ENCODE measurements around the gene FYCO1. TPM values are rescaled to one million over a fixed set of nuclear protein-coding genes. Genes with fewer than 3 reads are reported as not detected.

Gene FYCO1
- total RNA-seq, 2 experiments from 2014 or later: 8.2 to 10.6 TPM

- no peaks in the 10 kb centered on the region for H3K27me3 Mint-ChIP-seq
- no peak overlapping the region for H3K4me3 Mint-ChIP-seq
- H3K36me3 Mint-ChIP-seq (ENCODE audit: low read depth): peaks cover 13% of the 10 kb centered on the region
- CTCF ChIA-PET: no interaction called here
- POLR2A ChIA-PET: interaction anchor here (0.7 kb wide), 1 partner anchor 14 kb away, joined by 4 read pairs; no protein-coding TSS in a partner anchor
- no peak overlapping the region for H3K27ac Mint-ChIP-seq
- H3K4me1 Mint-ChIP-seq: peaks cover 64% of the 10 kb centered on the region
- no peaks in the 10 kb centered on the region for H3K9me3 Mint-ChIP-seq (ENCODE audit: low read depth)
- ATAC-seq: no peak
- intact Hi-C loops (cut with DNase I, micrococcal nuclease): no loop called here
- no peak for DNase-seq
Observed at GRCh38 chr3:45990181-45990580, 5.4 kb downstream of the FYCO1 start.

DNA sequence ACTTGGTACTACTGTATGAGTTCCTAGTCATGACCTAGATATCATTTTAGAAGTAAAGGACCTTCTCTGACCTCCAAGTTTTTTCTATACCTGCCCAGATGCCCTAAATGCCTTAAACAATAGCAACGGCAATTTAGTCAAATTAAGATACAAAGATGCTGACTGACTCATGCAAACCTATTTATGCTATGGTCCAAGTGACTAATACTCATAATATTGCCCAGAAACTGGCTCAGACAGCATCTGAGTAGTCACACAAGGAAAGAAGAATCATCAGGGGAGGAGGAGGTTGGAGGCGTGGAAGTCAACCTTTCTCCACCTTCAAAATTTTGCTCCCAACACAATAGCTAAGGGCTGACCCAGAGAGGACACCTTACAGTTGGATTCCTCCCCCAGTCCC is 6.8 kb downstream of the FYCO1 start:
- ATAC-seq (peak; percentile 72), DNase-seq (no peak)
- H3K36me3 Mint-ChIP-seq (ENCODE audit: low read depth): peaks cover 22% of the 10 kb centered on the region
- H3K27ac Mint-ChIP-seq: no peak overlapping the region
- no peaks in the 10 kb centered on the region for H3K9me3 Mint-ChIP-seq (ENCODE audit: low read depth)
- POLR2A ChIA-PET: no interaction called here
- no peaks in the 10 kb centered on the region for H3K27me3 Mint-ChIP-seq
- CTCF ChIA-PET: interaction anchor here (1.3 kb wide), 1 partner anchor 24 kb away, joined by 3 read pairs; no protein-coding TSS in a partner anchor
- H3K4me1 Mint-ChIP-seq: peaks cover 56% of the 10 kb centered on the region
- no peak overlapping the region for H3K4me3 Mint-ChIP-seq
- intact Hi-C loops (cut with DNase I, micrococcal nuclease): no loop called here

DNA sequence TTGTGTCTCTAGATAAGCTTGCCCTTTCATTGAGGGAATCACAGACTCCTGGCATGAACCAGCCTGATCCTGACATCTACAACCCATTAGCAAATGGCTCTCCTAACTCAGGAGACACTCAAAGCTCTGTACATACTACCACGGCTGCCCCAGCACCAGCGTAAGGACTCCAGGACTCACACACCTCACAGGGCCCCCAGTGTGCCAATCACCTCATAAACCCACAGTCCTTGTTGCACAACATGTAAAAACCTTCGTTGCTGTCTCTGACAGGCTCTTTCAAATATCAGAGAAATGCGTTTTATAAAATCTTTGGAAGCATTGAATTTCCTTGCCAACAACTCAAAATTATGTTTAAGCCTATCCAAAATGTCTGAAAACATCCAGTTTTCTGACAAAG is 7.3 kb downstream of the FYCO1 start:
- ChIA-PET CTCF (interaction anchor here (1.3 kb wide), 1 partner anchor 23 kb away, joined by 3 read pairs; no protein-coding TSS in a partner anchor), POLR2A (no interaction called here)
- Mint-ChIP-seq H3K9me3 (ENCODE audit: low read depth) (no peaks in the 10 kb centered on the region), H3K4me1 (peaks cover 52% of the 10 kb centered on the region), H3K4me3 (no peak overlapping the region), H3K27me3 (no peaks in the 10 kb centered on the region), H3K36me3 (ENCODE audit: low read depth) (peaks cover 26% of the 10 kb centered on the region), H3K27ac (peak overlapping the region; percentile 27)
- DNase-seq: no peak
- intact Hi-C loops (cut with DNase I, micrococcal nuclease): no loop called here
- no peak for ATAC-seq

DNA sequence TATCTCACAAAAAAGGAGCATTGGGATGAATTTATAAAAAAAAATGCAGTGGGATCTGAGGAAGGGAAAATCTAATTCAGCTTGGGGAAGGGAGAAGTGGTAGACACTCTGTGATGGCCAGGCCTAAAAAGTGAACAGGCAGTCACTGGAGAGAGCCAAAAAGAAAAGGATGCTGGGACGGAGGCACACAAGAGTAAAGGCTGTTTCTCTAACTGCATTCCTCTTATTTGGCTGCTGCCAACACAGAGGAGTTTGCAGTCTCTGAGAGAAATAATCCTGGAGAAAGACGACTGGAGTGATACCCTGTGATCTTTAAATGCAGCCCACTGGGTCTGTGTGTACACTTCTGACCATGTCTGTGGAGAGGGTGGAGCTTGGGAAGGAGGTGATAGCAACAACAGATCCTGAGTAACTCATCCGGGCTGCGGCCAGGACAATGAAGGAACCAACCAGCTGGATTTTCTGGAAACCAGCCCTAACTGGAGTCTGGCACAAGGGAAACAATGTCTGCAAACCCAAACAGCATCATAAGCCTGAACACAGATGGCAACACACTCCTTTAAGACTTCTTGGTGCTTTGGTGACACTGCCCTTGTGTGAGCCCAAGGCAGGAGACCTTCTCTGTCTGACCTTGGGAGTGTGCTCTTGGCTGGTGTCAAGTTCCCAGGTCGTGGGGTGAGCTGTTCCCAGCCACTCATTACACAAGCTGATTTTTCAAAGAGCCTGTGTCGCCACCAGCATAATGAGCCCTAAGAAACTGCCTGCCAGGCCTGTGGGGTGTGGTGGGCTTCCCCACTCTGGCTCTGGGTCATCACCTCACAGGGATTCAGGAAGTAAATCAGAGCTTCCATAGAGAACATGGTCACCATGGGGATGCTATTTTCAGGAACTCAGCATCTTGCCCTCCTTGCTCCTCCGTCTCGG is 8.0 kb downstream of the FYCO1 start:
- H3K27me3 Mint-ChIP-seq: no peaks in the 10 kb centered on the region
- intact Hi-C loops (cut with DNase I, micrococcal nuclease): no loop called here
- H3K36me3 Mint-ChIP-seq (ENCODE audit: low read depth): peaks cover 29% of the 10 kb centered on the region
- peaks cover 44% of the 10 kb centered on the region for H3K4me1 Mint-ChIP-seq
- ChIA-PET CTCF (interaction anchor here (1.3 kb wide), 1 partner anchor 23 kb away, joined by 3 read pairs; no protein-coding TSS in a partner anchor), POLR2A (no interaction called here)
- DNase-seq: no peak
- peak overlapping the region; percentile 27 for H3K27ac Mint-ChIP-seq
- H3K4me3 Mint-ChIP-seq: no peak overlapping the region
- H3K9me3 Mint-ChIP-seq (ENCODE audit: low read depth): no peaks in the 10 kb centered on the region
- ATAC-seq: no peak

DNA sequence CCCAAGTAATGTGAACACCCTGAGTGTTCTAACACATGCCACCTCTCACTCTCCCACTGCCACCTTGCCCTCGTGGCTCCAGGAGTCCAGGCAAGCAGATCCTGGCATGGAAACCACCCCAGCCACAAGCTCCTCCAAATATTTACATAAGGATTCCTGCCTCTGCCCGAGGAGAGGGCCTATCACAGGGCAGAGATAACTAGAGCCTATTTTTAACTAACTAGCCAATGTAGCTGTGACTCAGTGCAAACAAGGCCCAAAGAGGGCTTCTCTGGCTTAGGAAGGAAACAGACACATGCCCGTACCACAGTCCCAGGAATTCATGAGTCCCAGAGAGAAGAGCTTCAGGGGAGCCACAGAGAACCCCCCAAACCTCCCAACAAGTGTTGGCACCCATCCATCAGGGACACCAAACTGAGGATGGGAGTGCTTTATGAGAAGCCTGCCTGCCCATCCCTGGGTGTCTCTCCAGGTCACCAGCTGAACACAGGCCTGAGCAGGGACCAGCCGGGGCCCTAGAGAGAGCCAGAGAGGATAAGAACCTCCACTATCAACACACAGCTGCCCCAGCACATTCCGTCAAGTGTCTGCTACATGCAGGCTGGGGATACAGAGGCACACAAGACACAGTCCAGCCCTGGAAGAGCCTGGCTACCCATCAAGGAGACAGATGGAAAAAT is 9.2 kb downstream of the FYCO1 start:
- CTCF ChIA-PET: no interaction called here
- Mint-ChIP-seq H3K27me3 (no peaks in the 10 kb centered on the region), H3K4me3 (no peak overlapping the region), H3K27ac (peak overlapping the region; percentile 22), H3K4me1 (peaks cover 38% of the 10 kb centered on the region), H3K36me3 (ENCODE audit: low read depth) (peaks cover 38% of the 10 kb centered on the region), H3K9me3 (ENCODE audit: low read depth) (no peaks in the 10 kb centered on the region)
- intact Hi-C loops (cut with DNase I, micrococcal nuclease): no loop called here
- POLR2A ChIA-PET: no interaction called here
- no peak for ATAC-seq
- no peak for DNase-seq

GRCh38 chr3:45985532-45986302 is 9.9 kb downstream of the FYCO1 start:
- Mint-ChIP-seq H3K4me1 (peaks cover 42% of the 10 kb centered on the region), H3K27me3 (no peaks in the 10 kb centered on the region)

DNA sequence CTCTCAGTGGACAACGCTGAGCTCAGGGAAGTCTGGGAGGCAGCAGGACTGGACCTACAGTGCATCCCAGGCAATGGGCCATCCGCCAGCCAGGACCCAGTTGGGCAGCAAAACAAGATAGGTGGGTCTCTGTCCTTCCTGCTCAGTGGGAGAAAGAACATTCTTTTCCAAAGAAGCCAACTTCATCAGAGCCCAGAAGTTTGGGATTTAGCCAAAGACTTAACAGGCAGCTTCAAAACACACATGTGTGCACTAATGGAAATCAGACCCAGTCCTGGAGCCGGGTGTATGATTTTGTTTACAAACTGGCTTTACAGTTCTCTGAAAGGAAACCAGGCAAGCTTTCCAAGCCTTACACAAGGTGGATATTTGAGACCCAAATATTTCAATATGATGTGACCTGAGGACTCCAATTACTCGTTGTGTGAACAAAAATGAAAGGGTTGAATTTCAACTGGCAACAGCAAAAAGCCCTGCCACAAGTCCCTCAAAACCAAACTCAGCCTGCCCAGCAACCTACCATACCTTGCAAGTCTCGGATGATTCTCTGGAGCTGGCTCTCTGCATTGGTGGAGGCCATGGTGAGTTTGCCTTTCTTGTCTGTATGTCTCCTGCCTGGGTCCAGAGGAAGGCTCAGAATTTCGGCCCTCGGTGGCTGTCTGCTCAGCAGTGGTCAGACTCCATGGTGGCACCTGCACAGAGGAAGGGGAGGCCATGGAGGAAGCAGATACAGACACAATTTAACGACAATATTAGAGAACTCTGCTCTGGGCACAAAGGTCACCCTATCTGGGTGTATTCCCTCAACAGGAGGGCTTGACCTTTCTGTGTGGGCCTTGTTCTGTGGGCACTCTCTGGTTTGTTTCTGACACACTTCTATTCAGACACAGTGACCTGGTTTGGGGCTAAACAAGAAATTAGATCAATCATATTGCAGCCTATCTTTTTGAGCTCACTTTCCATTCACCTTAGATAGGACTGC is 11.0 kb downstream of the FYCO1 start:
- DNase-seq (no peak), ATAC-seq (no peak)
- Mint-ChIP-seq H3K27ac (no peak overlapping the region), H3K27me3 (no peaks in the 10 kb centered on the region), H3K4me3 (no peak overlapping the region), H3K36me3 (ENCODE audit: low read depth) (peaks cover 48% of the 10 kb centered on the region), H3K9me3 (ENCODE audit: low read depth) (no peaks in the 10 kb centered on the region), H3K4me1 (peaks cover 45% of the 10 kb centered on the region)
- POLR2A ChIA-PET: no interaction called here
- CTCF ChIA-PET: interaction anchor here (1.1 kb wide), 1 partner anchor 114 kb away, joined by 5 read pairs; no protein-coding TSS in a partner anchor
- intact Hi-C loops (cut with DNase I, micrococcal nuclease): no loop called here

More at GRCh38 chr3:45985532-45986302, 9.9 kb downstream of the FYCO1 start:
- intact Hi-C loops (cut with DNase I, micrococcal nuclease): no loop called here
- no peak for DNase-seq
- H3K4me3 Mint-ChIP-seq: no peak overlapping the region
- ChIA-PET POLR2A (no interaction called here), CTCF (no interaction called here)
- H3K27ac Mint-ChIP-seq: no peak overlapping the region
- ATAC-seq: no peak
- H3K36me3 Mint-ChIP-seq (ENCODE audit: low read depth): peaks cover 44% of the 10 kb centered on the region
- no peaks in the 10 kb centered on the region for H3K9me3 Mint-ChIP-seq (ENCODE audit: low read depth)

- intact Hi-C loops (cut with DNase I, micrococcal nuclease): no loop called here
- ChIA-PET POLR2A (no interaction called here), CTCF (interaction anchor here (0.6 to 1.1 kb wide), 3 partner anchors 40 to 1593 kb away, joined by 3 to 5 read pairs (median 3); partner anchors contain the start of gene CXCR6)
- Mint-ChIP-seq H3K27ac (no peak overlapping the region), H3K4me3 (no peak overlapping the region), H3K36me3 (ENCODE audit: low read depth) (peaks cover 56% of the 10 kb centered on the region), H3K9me3 (ENCODE audit: low read depth) (no peaks in the 10 kb centered on the region), H3K27me3 (no peaks in the 10 kb centered on the region), H3K4me1 (peaks cover 45% of the 10 kb centered on the region)
- DNase-seq: no peak
- ATAC-seq: no peak
Observed at GRCh38 chr3:45983770-45984169, 11.9 kb downstream of the FYCO1 start.

DNA sequence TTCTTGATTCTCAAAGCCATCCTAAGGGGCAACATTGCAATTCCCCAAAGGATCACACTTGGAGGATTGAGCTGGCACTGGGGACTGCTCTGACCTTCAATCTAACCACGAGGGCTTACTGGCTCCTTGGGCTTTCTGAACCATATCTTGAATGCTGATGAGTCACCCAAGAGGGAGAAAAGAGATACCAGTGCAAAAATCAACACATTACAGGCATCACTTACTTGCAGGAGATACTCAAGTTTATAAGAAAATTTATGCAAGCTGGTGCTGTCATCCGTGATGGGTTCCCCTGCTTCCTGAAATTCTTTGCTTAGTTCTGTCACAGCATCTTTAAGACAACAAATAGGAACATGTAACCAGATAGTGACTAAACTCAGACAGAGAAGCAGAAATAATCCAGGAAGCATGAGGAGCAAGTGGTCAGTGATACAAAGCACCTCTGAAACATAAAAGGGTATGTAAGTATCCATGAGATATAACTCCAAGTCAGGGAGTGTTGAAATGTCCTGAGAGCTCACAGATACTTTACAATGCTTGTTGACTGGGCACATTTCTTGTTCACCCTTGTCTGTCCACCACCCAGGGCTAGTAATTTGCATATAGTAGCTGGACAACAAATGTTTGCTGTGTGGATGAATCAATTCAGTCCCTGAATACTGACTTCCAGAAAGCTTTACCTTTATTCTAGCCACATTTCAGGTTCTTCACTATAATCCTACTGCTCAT is 14.1 kb downstream of the FYCO1 start:
- Mint-ChIP-seq H3K9me3 (ENCODE audit: low read depth) (peaks cover 2% of the 10 kb centered on the region), H3K4me3 (no peak overlapping the region), H3K4me1 (peaks cover 52% of the 10 kb centered on the region), H3K27ac (peak overlapping the region; percentile 58), H3K27me3 (peaks cover 2% of the 10 kb centered on the region), H3K36me3 (ENCODE audit: low read depth) (peaks cover 70% of the 10 kb centered on the region)
- intact Hi-C loops (cut with DNase I, micrococcal nuclease): loop anchor here in 1 of 2 experiments (2.0 kb wide), 1 partner anchor 13 kb away; the partner anchor contains the start of gene FYCO1
- ChIA-PET CTCF (interaction anchor here (0.7 to 1.9 kb wide), 8 partner anchors 12 to 330 kb away, joined by 3 to 13 read pairs (median 4); partner anchors contain the start of gene FYCO1), POLR2A (interaction anchor here (1.3 to 2.2 kb wide), 3 partner anchors 13 to 388 kb away, joined by 4 to 13 read pairs (median 6); no protein-coding TSS in a partner anchor)
- ATAC-seq: peak; percentile 61
- no peak for DNase-seq
